Measurements from ENCODE around the gene OR51B4. TPM values are rescaled to one million over a fixed set of nuclear protein-coding genes. Genes with fewer than 3 reads are reported as not detected.

The OR51B4 gene
- polyA plus RNA-seq, 1 donor from 2014 or later: not detected

- H3K9ac ChIP-seq (ENCODE audit: low read length): no peak overlapping the region
- H3K27ac ChIP-seq (ENCODE audit: low read length): no peak overlapping the region
- H4K20me1 ChIP-seq (ENCODE audit: insufficient read depth): no peaks in the 10 kb centered on the region
- H3K9me2 ChIP-seq (ENCODE audit: insufficient read depth, low read length): no peaks in the 10 kb centered on the region
- no peak overlapping the region for H3K4me2 ChIP-seq (ENCODE audit: low read length)
- H3K79me2 ChIP-seq (replicated peaks; ENCODE audit: insufficient read depth, low read length): no peaks in the 10 kb centered on the region
- no peaks in the 10 kb centered on the region for H3F3A ChIP-seq (ENCODE audit: insufficient read depth, low read length, poor library complexity, severe bottlenecking)
- H3K9me3 ChIP-seq (ENCODE audit: low read length): no peaks in the 10 kb centered on the region
- no peaks in the 10 kb centered on the region for H3K36me3 ChIP-seq (ENCODE audit: insufficient read depth, low read length)
- H2AFZ ChIP-seq (ENCODE audit: low read depth, low read length): no peak overlapping the region
- no peak overlapping the region for H3K4me3 ChIP-seq (ENCODE audit: low read length)
- H3K27me3 ChIP-seq (ENCODE audit: insufficient read depth, low read depth, low read length): no peaks in the 10 kb centered on the region
- no peak for TF ChIP-seq MXI1 (conservative IDR thresholded peaks at IDR 0.05; ENCODE audit: poor library complexity, severe bottlenecking)
- no peak for TF ChIP-seq TAF1 (IDR thresholded peaks at IDR 0.05; ENCODE audit: low read depth)
- TF ChIP-seq POLR2AphosphoS5 (IDR thresholded peaks at IDR 0.05): no peak
- no peak for TF ChIP-seq REST (IDR thresholded peaks at IDR 0.05; ENCODE audit: borderline replicate concordance)
- no peak for TF ChIP-seq CTCF (IDR thresholded peaks at IDR 0.05; ENCODE audit: poor library complexity, severe bottlenecking)
- no peak for TF ChIP-seq SMC3 (conservative IDR thresholded peaks at IDR 0.05; ENCODE audit: poor library complexity)
- TF ChIP-seq EP300 (conservative IDR thresholded peaks at IDR 0.05; ENCODE audit: poor library complexity, severe bottlenecking): no peak
- no peak for TF ChIP-seq RAD21 (conservative IDR thresholded peaks at IDR 0.05)
- TF ChIP-seq EZH2 (IDR thresholded peaks at IDR 0.05; ENCODE audit: borderline replicate concordance, insufficient read depth, low read length, poor library complexity, severe bottlenecking): no peak
These were observed 12.1 kb downstream of the OR51B4 start for GRCh38 chr11:5289696-5290095.

GRCh38 chr11:5288906-5289550 lies 12.7 kb downstream of the OR51B4 start:
- Histone ChIP-seq H2AFZ (ENCODE audit: low read depth, low read length) (no peak overlapping the region), H3K27ac (ENCODE audit: low read length) (no peak overlapping the region), H4K20me1 (ENCODE audit: insufficient read depth) (no peaks in the 10 kb centered on the region), H3K4me2 (ENCODE audit: low read length) (no peak overlapping the region), H3K9ac (ENCODE audit: low read length) (no peak overlapping the region), H3K36me3 (ENCODE audit: insufficient read depth, low read length) (no peaks in the 10 kb centered on the region), H3K27me3 (ENCODE audit: insufficient read depth, low read depth, low read length) (no peaks in the 10 kb centered on the region), H3K9me3 (ENCODE audit: low read length) (no peaks in the 10 kb centered on the region), H3K4me3 (ENCODE audit: low read length) (no peak overlapping the region), H3K9me2 (ENCODE audit: insufficient read depth, low read length) (no peaks in the 10 kb centered on the region), H3K79me2 (replicated peaks; ENCODE audit: insufficient read depth, low read length) (no peaks in the 10 kb centered on the region), H3F3A (ENCODE audit: insufficient read depth, low read length, poor library complexity, severe bottlenecking) (no peaks in the 10 kb centered on the region)
- TF ChIP-seq MXI1 (conservative IDR thresholded peaks at IDR 0.05; ENCODE audit: poor library complexity, severe bottlenecking): no peak
- TF ChIP-seq POLR2AphosphoS5 (IDR thresholded peaks at IDR 0.05): no peak
- TF ChIP-seq RAD21 (conservative IDR thresholded peaks at IDR 0.05): no peak
- TF ChIP-seq EP300 (conservative IDR thresholded peaks at IDR 0.05; ENCODE audit: poor library complexity, severe bottlenecking): no peak
- no peak for TF ChIP-seq CTCF (IDR thresholded peaks at IDR 0.05; ENCODE audit: poor library complexity, severe bottlenecking)
- no peak for TF ChIP-seq EZH2 (IDR thresholded peaks at IDR 0.05; ENCODE audit: borderline replicate concordance, insufficient read depth, low read length, poor library complexity, severe bottlenecking)
- TF ChIP-seq REST (IDR thresholded peaks at IDR 0.05; ENCODE audit: borderline replicate concordance): no peak
- TF ChIP-seq TAF1 (IDR thresholded peaks at IDR 0.05; ENCODE audit: low read depth): no peak
- TF ChIP-seq SMC3 (conservative IDR thresholded peaks at IDR 0.05; ENCODE audit: poor library complexity): no peak
